ENCODE data around the gene DLGAP1. TPM values are rescaled to one million over a fixed set of nuclear protein-coding genes. Genes with fewer than 3 reads are reported as not detected.

Gene DLGAP1
- total and polyA plus RNA-seq, 2 of the 13 experiments (the other 11 are each of a cell fraction or from before 2014, with no cell fraction given), result 0.01 TPM; not detected in 1

DNA sequence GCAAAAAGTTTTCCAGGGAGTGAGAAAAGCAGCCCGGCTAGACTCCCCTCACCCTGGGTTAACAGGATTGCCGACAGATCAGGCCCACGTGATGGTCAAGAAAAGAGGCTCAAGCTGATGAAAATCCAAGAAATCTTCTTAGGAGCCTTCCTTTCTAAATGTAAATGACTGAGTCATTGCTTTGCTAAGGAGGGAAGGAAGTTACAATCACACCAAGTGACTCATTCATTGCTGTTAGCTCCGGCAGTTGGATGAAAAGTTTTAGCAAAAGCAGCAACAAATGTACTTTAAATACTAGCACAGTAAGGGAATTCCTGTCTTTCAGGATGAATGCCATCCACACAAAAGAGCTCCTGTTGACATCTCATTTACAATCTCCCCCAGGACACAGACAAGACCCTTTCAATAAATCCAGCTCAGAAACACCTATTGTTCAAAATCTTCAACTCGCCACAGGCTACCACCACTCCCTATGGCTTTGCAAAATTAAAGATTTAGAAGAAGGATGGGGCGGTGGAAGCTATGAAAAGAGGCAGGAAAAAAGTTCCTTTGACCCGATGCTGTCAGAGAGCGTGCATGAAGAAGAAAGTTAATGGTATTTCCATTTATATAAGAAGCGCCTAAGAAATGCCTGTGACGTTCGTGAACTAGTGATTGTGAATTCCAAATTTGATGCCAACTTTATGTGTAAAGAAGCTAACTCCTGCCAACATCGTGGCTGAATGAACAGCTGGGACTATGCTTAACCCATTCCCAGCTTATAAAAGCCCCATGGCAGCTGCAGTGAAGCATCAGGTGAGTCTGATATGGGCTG is 851.5 kb downstream of the DLGAP1 start (continued):
- TF ChIP-seq ZSCAN29 (CRISPR knock-in tag; conservative IDR thresholded peaks at IDR 0.05) (no peak), ZNF557 (CRISPR knock-in tag; IDR thresholded peaks at IDR 0.05) (no peak), SIX1 (CRISPR knock-in tag; IDR thresholded peaks at IDR 0.05; ENCODE audit: borderline replicate concordance) (no peak), ZFP36L2 (CRISPR knock-in tag; IDR thresholded peaks at IDR 0.05) (no peak), GABPA (IDR thresholded peaks at IDR 0.05; ENCODE audit: low read depth, low read length) (no peak), GABPA (CRISPR knock-in tag; IDR thresholded peaks at IDR 0.05; ENCODE audit: low read depth) (no peak), SRSF1 (optimal IDR thresholded peaks at IDR 0.05; ENCODE audit: low read depth, low read length) (no peak), ATAD3A (CRISPR knock-in tag; IDR thresholded peaks at IDR 0.05) (no peak), SIN3B (IDR thresholded peaks at IDR 0.05; ENCODE audit: low read length) (no peak), EHMT2 (IDR thresholded peaks at IDR 0.05; ENCODE audit: borderline replicate concordance, low read depth, low read length) (no peak), PAWR (CRISPR knock-in tag; IDR thresholded peaks at IDR 0.05; ENCODE audit: borderline replicate concordance) (no peak), YEATS2 (CRISPR knock-in tag; IDR thresholded peaks at IDR 0.05; ENCODE audit: borderline replicate concordance) (peak; percentile 23; the same call in 1 of the 2 replicates), MZF1 (CRISPR knock-in tag; IDR thresholded peaks at IDR 0.05; ENCODE audit: borderline replicate concordance) (no peak), GLI4 (CRISPR knock-in tag; IDR thresholded peaks at IDR 0.05; ENCODE audit: borderline replicate concordance) (no peak)
- TF ChIP-seq, protein P1, sequence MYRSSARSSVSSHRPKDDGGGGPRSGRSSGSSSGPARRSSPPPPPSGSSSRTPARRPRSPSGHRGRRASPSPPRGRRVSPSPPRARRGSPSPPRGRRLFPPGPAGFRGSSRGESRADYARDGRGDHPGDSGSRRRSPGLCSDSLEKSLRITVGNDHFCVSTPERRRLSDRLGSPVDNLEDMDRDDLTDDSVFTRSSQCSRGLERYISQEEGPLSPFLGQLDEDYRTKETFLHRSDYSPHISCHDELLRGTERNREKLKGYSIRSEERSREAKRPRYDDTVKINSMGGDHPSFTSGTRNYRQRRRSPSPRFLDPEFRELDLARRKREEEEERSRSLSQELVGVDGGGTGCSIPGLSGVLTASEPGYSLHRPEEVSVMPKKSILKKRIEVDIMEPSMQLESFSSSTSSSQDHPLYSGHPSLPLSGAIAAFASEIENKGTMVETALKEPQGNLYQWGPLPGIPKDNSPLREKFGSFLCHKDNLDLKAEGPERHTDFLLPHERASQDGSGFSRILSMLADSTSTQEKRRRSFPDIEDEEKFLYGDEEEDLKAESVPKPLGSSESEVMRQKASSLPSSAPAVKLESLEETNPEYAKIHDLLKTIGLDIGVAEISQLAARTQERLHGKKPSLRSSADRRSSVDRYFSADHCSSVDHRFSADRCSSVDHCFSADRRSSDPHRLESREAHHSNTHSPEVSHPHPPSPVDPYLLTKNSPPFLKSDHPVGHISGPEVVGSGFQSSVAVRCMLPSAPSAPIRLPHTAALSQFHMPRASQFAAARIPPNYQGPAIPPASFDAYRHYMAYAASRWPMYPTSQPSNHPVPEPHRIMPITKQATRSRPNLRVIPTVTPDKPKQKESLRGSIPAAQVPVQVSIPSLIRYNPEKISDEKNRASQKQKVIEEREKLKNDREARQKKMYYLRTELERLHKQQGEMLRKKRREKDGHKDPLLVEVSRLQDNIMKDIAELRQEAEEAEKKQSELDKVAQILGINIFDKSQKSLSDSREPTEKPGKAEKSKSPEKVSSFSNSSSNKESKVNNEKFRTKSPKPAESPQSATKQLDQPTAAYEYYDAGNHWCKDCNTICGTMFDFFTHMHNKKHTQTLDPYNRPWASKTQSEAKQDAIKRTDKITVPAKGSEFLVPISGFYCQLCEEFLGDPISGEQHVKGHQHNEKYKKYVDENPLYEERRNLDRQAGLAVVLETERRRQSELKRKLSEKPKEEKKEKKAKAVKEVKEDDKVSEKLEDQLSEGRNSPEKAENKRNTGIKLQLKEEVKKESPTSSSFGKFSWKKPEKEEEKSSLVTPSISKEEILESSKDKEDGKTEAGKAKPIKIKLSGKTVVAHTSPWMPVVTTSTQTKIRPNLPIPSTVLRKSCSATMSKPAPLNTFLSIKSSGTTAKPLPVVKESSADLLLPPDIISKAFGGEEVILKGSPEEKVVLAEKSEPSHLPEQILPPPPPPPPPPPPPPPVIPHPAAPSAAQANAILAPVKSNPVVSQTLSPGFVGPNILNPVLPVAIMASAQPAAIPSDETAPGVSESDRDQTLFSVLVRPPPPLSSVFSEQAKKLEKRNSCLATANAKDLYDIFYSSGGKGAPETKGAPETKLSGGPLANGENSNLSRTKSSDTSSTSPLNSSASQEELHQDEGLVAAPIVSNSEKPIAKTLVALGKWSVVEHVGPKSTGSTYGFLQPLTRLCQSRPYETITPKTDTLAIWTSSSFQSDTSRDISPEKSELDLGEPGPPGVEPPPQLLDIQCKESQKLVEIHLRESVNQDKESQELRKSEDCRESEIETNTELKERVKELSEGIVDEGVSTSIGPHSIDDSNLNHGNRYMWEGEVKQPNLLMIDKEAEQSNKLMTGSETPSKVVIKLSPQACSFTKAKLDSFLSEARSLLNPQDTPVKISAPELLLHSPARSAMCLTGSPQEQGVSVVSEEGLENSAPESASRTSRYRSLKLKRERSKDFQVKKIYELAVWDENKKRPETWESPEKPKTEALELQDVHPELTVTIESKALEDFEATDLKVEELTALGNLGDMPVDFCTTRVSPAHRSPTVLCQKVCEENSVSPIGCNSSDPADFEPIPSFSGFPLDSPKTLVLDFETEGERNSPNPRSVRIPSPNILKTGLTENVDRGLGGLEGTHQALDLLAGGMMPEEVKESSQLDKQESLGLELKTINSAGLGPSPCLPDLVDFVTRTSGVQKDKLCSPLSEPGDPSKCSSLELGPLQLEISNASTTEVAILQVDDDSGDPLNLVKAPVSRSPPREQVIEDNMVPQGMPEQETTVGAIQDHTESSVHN (CRISPR knock-in tag; IDR thresholded peaks at IDR 0.05), result no peak
- TF ChIP-seq, protein P2, sequence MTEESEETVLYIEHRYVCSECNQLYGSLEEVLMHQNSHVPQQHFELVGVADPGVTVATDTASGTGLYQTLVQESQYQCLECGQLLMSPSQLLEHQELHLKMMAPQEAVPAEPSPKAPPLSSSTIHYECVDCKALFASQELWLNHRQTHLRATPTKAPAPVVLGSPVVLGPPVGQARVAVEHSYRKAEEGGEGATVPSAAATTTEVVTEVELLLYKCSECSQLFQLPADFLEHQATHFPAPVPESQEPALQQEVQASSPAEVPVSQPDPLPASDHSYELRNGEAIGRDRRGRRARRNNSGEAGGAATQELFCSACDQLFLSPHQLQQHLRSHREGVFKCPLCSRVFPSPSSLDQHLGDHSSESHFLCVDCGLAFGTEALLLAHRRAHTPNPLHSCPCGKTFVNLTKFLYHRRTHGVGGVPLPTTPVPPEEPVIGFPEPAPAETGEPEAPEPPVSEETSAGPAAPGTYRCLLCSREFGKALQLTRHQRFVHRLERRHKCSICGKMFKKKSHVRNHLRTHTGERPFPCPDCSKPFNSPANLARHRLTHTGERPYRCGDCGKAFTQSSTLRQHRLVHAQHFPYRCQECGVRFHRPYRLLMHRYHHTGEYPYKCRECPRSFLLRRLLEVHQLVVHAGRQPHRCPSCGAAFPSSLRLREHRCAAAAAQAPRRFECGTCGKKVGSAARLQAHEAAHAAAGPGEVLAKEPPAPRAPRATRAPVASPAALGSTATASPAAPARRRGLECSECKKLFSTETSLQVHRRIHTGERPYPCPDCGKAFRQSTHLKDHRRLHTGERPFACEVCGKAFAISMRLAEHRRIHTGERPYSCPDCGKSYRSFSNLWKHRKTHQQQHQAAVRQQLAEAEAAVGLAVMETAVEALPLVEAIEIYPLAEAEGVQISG (CRISPR knock-in tag; IDR thresholded peaks at IDR 0.05), result 0 out of 2 replicates have a peak, but pooled peaks have one; percentile 34
- TF ChIP-seq, protein P3, sequence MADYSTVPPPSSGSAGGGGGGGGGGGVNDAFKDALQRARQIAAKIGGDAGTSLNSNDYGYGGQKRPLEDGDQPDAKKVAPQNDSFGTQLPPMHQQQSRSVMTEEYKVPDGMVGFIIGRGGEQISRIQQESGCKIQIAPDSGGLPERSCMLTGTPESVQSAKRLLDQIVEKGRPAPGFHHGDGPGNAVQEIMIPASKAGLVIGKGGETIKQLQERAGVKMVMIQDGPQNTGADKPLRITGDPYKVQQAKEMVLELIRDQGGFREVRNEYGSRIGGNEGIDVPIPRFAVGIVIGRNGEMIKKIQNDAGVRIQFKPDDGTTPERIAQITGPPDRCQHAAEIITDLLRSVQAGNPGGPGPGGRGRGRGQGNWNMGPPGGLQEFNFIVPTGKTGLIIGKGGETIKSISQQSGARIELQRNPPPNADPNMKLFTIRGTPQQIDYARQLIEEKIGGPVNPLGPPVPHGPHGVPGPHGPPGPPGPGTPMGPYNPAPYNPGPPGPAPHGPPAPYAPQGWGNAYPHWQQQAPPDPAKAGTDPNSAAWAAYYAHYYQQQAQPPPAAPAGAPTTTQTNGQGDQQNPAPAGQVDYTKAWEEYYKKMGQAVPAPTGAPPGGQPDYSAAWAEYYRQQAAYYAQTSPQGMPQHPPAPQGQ (CRISPR knock-in tag; IDR thresholded peaks at IDR 0.05; ENCODE audit: borderline replicate concordance), result no peak

Data from HepG2 (cell line).